ENCODE data around the gene WNT5A.

GRCh38 chr3:55514962-55515361, 27.9 kb upstream of the WNT5A start:
- no peak for TF ChIP-seq FOXM1 (IDR thresholded peaks at IDR 0.05; ENCODE audit: borderline replicate concordance, low read depth)
- no peak for TF ChIP-seq REST (IDR thresholded peaks at IDR 0.05; ENCODE audit: low read depth)
- TF ChIP-seq CEBPB (IDR thresholded peaks at IDR 0.05), result no peak
- no peak for TF ChIP-seq RAD21 (IDR thresholded peaks at IDR 0.05; ENCODE audit: low read depth)
- no peak for TF ChIP-seq MAX (IDR thresholded peaks at IDR 0.05)
- no peak for TF ChIP-seq CREB1 (IDR thresholded peaks at IDR 0.05; ENCODE audit: low read depth)
- TF ChIP-seq YY1 (IDR thresholded peaks at IDR 0.05; ENCODE audit: low read depth), result no peak

Data from Ishikawa (cell line).